Peyer's patch (tissue), 4 donors: ENCODE data around the gene PLOD1.

Experiments used
- POLR2A ChIP-seq, 2 donors: fragments of 450-650 bp; IDR thresholded peaks; one replicate each; pipeline ENCODE4 v1.5.1; 2017; ENCODE audit warnings: antibody characterized with exemption in 2 of 2, mild to moderate bottlenecking in 2 of 2, moderate library complexity in 2 of 2
- TF ChIP-seq, protein P1 (sequence below), 6 experiments: fragments of 450-650 bp in 4 of 6; fragments of 200-600 bp in 2 of 6; sonication (generic) in 1 of 6; IDR thresholded peaks; one replicate each; pipeline ENCODE4 v1.5.1; 2017 to 2019; ENCODE audit warnings: antibody characterized with exemption in 6 of 6, mild to moderate bottlenecking in 3 of 6, moderate library complexity in 1 of 6

- TF ChIP-seq POLR2A (IDR thresholded peaks at IDR 0.05) = no peak
- TF ChIP-seq, protein P1, sequence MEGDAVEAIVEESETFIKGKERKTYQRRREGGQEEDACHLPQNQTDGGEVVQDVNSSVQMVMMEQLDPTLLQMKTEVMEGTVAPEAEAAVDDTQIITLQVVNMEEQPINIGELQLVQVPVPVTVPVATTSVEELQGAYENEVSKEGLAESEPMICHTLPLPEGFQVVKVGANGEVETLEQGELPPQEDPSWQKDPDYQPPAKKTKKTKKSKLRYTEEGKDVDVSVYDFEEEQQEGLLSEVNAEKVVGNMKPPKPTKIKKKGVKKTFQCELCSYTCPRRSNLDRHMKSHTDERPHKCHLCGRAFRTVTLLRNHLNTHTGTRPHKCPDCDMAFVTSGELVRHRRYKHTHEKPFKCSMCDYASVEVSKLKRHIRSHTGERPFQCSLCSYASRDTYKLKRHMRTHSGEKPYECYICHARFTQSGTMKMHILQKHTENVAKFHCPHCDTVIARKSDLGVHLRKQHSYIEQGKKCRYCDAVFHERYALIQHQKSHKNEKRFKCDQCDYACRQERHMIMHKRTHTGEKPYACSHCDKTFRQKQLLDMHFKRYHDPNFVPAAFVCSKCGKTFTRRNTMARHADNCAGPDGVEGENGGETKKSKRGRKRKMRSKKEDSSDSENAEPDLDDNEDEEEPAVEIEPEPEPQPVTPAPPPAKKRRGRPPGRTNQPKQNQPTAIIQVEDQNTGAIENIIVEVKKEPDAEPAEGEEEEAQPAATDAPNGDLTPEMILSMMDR (IDR thresholded peaks at IDR 0.05) = no peak
Measured at GRCh38 chr1:12016182-12016581, 81.7 kb downstream of the PLOD1 start.
